Temporal lobe (tissue), 2 donors: ENCODE data around the gene CNEP1R1. TPM values are rescaled to one million over a fixed set of nuclear protein-coding genes. Genes with fewer than 3 reads are reported as not detected.

Source experiments
- small RNA-seq: library from RNA; depleted of rRNA; stranded (forward); fragments of <200 nt; gene quantifications from one replicate; pipeline ENCODE3, GENCODE V24; 2014; ENCODE audit warnings: low replicate concordance
- total RNA-seq: library from RNA; depleted of rRNA; stranded (reverse); fragments of >200 nt; gene quantifications from one replicate; pipeline ENCODE4 v1.2.3, GENCODE V29; 2014

Gene CNEP1R1
- total RNA-seq, 1 donor from 2014 or later: 31.0 TPM

Small RNA genes within 50 kb of the gene (small RNA-seq; reads per million reads assigned to genes)
- not detected for gene RF00017

Other genes with a start within 250 kb of the CNEP1R1 start
- 10.6 TPM for gene ZNF423, start 169.1 kb upstream of the CNEP1R1 start, total RNA-seq
- 22.6 TPM for gene HEATR3, start 40.7 kb downstream of the CNEP1R1 start, total RNA-seq
- 19.2 TPM for gene TENT4B, start 128.1 kb downstream of the CNEP1R1 start, total RNA-seq
- 17.0 TPM for gene ADCY7, start 241.3 kb downstream of the CNEP1R1 start, total RNA-seq